ENCODE measurements around the gene B3GAT3.

The B3GAT3 gene

GRCh38 chr11:62600367-62601121 lies 21.2 kb downstream of the B3GAT3 start:
- TF ChIP-seq CTCF (IDR thresholded peaks at IDR 0.05; ENCODE audit: extremely low read depth, insufficient read depth, missing control alignments) = no peak
- in situ Hi-C loops (cut with MboI; ENCODE audit: low pct_unique_long_range_greater_than_20kb, low sequenced_read_pairs, unreplicated experiment) = no loop called here
- peak; percentile 39 for DNase-seq (ENCODE audit: low spot score)

GRCh38 chr11:62599901-62600300 lies 21.9 kb downstream of the B3GAT3 start:
- TF ChIP-seq CTCF (IDR thresholded peaks at IDR 0.05; ENCODE audit: extremely low read depth, insufficient read depth, missing control alignments) = no peak
- DNase-seq (ENCODE audit: low spot score) = no peak
- in situ Hi-C loops (cut with MboI; ENCODE audit: low pct_unique_long_range_greater_than_20kb, low sequenced_read_pairs, unreplicated experiment) = no loop called here

- TF ChIP-seq CTCF (IDR thresholded peaks at IDR 0.05; ENCODE audit: extremely low read depth, insufficient read depth, missing control alignments) = no peak
- peak; percentile 94 for DNase-seq (ENCODE audit: low spot score)
- in situ Hi-C loops (cut with MboI; ENCODE audit: low pct_unique_long_range_greater_than_20kb, low sequenced_read_pairs, unreplicated experiment) = no loop called here
Measured at GRCh38 chr11:62599069-62599696, 22.6 kb downstream of the B3GAT3 start.

GRCh38 chr11:62595124-62595523 lies 26.7 kb downstream of the B3GAT3 start:
- no peak for DNase-seq (ENCODE audit: low spot score)
- no peak for TF ChIP-seq CTCF (IDR thresholded peaks at IDR 0.05; ENCODE audit: extremely low read depth, insufficient read depth, missing control alignments)
- in situ Hi-C loops (cut with MboI; ENCODE audit: low pct_unique_long_range_greater_than_20kb, low sequenced_read_pairs, unreplicated experiment) = no loop called here

- TF ChIP-seq CTCF (IDR thresholded peaks at IDR 0.05; ENCODE audit: extremely low read depth, insufficient read depth, missing control alignments) = peak; percentile 78
- DNase-seq (ENCODE audit: low spot score) = peak; percentile 64
- in situ Hi-C loops (cut with MboI; ENCODE audit: low pct_unique_long_range_greater_than_20kb, low sequenced_read_pairs, unreplicated experiment) = no loop called here
Measured at GRCh38 chr11:62593434-62594044, 28.2 kb downstream of the B3GAT3 start.

- in situ Hi-C loops (cut with MboI; ENCODE audit: low pct_unique_long_range_greater_than_20kb, low sequenced_read_pairs, unreplicated experiment) = no loop called here
- TF ChIP-seq CTCF (IDR thresholded peaks at IDR 0.05; ENCODE audit: extremely low read depth, insufficient read depth, missing control alignments) = no peak
- DNase-seq (ENCODE audit: low spot score) = no peak
Measured at GRCh38 chr11:62592989-62593421, 28.8 kb downstream of the B3GAT3 start.

Measured in GM13977 (cell line).